Measurements from ENCODE around the gene CREG1. TPM values are rescaled to one million over a fixed set of nuclear protein-coding genes. Genes with fewer than 3 reads are reported as not detected.

Gene CREG1
- total RNA-seq, 1 donor from 2014 or later: 19.2 TPM

DNA sequence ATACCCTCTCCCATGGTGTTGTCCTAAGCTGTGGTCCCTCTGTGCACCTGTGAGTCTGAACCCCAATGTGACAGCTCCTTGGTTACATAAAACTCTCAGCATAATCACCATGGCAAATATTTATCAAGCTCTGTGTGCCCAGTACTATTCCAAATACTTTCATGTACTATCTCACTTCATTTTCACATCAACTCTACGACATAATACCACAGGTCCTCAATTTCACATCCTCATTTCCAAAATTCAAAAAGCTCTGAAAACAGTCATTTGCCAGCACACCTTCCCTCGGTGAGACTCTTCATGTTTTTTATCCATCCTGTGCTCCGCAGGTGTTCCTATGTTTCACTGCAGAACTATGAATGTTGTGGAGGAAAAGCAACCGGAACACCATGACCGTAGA, 12.4 kb upstream of the CREG1 start:
- Mint-ChIP-seq H3K4me1 (ENCODE audit: unreplicated experiment) (peaks cover 5% of the 10 kb centered on the region), H3K27me3 (ENCODE audit: unreplicated experiment) (peaks cover 11% of the 10 kb centered on the region), H3K36me3 (ENCODE audit: unreplicated experiment) (no peaks in the 10 kb centered on the region), H3K27ac (ENCODE audit: unreplicated experiment) (no peak overlapping the region), H3K4me3 (ENCODE audit: unreplicated experiment) (no peak overlapping the region), H3K9me3 (ENCODE audit: unreplicated experiment) (no peaks in the 10 kb centered on the region)
- TF ChIP-seq, protein P1, sequence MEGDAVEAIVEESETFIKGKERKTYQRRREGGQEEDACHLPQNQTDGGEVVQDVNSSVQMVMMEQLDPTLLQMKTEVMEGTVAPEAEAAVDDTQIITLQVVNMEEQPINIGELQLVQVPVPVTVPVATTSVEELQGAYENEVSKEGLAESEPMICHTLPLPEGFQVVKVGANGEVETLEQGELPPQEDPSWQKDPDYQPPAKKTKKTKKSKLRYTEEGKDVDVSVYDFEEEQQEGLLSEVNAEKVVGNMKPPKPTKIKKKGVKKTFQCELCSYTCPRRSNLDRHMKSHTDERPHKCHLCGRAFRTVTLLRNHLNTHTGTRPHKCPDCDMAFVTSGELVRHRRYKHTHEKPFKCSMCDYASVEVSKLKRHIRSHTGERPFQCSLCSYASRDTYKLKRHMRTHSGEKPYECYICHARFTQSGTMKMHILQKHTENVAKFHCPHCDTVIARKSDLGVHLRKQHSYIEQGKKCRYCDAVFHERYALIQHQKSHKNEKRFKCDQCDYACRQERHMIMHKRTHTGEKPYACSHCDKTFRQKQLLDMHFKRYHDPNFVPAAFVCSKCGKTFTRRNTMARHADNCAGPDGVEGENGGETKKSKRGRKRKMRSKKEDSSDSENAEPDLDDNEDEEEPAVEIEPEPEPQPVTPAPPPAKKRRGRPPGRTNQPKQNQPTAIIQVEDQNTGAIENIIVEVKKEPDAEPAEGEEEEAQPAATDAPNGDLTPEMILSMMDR (IDR thresholded peaks at IDR 0.05): no peak
- DNase-seq (ENCODE audit: extremely low spot score, unreplicated experiment): no peak

DNA sequence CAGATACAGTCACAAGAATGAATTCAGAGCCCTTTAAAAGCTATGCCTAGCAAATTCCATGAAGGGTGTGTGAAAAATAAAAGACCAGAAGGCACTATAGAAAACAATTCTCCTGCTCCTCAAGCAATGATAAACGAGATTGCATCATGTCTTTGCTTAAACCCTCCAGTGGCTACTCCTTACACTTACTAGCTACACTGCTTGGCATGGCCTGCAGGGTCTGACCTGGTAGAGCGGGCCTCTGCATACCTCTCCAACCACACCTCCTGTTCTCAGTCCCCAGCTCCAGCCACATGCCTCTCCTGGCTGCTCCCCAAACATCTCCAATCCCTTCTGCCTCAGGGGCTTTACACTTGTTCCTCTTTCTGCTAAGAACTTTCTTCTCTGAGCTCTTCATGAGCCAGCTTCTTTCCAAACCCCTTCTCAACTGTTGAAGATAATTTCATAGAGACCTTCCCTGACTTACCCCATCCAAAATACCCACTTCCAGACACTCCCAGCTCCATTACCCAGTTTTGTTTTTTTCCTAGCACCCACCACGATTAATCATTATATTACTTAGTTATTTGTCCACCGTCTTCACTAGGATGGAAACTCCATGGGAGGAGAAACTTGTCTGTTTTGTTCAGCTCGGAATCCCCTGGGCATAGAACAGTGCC, 11.2 kb upstream of the CREG1 start:
- Mint-ChIP-seq H3K27ac (ENCODE audit: unreplicated experiment) (no peak overlapping the region), H3K4me1 (ENCODE audit: unreplicated experiment) (peaks cover 5% of the 10 kb centered on the region), H3K27me3 (ENCODE audit: unreplicated experiment) (peaks cover 17% of the 10 kb centered on the region), H3K4me3 (ENCODE audit: unreplicated experiment) (no peak overlapping the region), H3K9me3 (ENCODE audit: unreplicated experiment) (no peaks in the 10 kb centered on the region), H3K36me3 (ENCODE audit: unreplicated experiment) (no peaks in the 10 kb centered on the region)
- TF ChIP-seq, protein P1 (IDR thresholded peaks at IDR 0.05): no peak
- DNase-seq (ENCODE audit: extremely low spot score, unreplicated experiment): no peak

DNA sequence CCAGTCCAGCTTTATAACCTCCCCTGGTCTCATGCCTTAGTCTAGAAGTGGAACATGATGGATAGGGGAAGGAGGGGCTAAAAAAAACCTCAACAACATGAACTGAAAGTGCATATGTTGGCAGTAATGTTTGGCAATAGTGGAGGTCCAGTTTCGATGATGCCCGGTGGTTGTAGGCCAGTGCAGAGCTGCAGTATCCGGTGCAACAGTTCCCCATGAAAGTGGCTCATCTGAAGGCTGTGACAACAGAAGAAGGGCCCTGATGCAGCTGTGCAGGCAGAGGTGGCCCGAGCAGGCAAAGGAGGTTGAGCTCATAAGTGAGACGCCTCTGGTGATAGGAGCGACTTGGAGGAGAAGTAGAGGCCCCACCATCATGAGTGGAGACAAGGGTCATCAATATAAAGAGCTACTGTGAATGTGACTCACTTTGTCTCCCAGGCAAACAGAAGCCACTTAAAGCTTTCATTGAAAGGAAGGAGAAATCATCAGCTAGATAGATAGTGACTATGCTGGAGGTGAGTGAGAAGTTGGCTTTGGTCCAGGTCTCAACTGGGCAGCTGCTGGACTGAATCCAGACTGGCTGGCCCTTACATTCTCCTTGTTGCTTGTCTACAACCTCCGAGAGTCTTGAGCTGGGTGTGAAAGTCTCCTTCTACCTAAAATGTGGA, 10.2 kb upstream of the CREG1 start:
- Mint-ChIP-seq H3K27ac (ENCODE audit: unreplicated experiment) (no peak overlapping the region), H3K4me1 (ENCODE audit: unreplicated experiment) (peaks cover 5% of the 10 kb centered on the region), H3K4me3 (ENCODE audit: unreplicated experiment) (no peak overlapping the region), H3K9me3 (ENCODE audit: unreplicated experiment) (no peaks in the 10 kb centered on the region), H3K27me3 (ENCODE audit: unreplicated experiment) (peaks cover 23% of the 10 kb centered on the region), H3K36me3 (ENCODE audit: unreplicated experiment) (no peaks in the 10 kb centered on the region)
- DNase-seq (ENCODE audit: extremely low spot score, unreplicated experiment): no peak
- TF ChIP-seq, protein P1 (IDR thresholded peaks at IDR 0.05): no peak

DNA sequence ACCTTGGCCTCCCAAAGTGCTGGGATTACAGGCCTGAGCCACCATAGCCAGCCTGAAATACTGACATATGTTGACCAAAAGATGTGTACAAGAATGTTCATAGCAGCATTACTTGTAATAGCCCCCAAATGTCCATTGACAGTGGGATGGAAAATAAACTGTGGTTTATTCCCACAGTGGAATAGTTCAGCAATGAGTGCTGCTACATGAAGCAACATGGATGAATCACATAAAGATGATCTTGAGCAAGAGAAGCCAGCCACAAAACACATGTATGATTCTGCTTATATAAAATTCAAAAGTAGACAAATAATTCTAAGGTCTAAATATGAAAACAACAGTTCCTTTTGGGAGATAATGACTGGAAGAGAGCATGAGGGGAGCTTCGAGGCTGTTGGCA, 9.1 kb upstream of the CREG1 start:
- no peak overlapping the region for H3K4me3 Mint-ChIP-seq (ENCODE audit: unreplicated experiment)
- H3K27me3 Mint-ChIP-seq (ENCODE audit: unreplicated experiment): peaks cover 25% of the 10 kb centered on the region
- DNase-seq (ENCODE audit: extremely low spot score, unreplicated experiment): no peak
- TF ChIP-seq, protein P1 (IDR thresholded peaks at IDR 0.05): no peak
- no peak overlapping the region for H3K27ac Mint-ChIP-seq (ENCODE audit: unreplicated experiment)
- no peaks in the 10 kb centered on the region for H3K9me3 Mint-ChIP-seq (ENCODE audit: unreplicated experiment)
- peaks cover 3% of the 10 kb centered on the region for H3K4me1 Mint-ChIP-seq (ENCODE audit: unreplicated experiment)
- no peaks in the 10 kb centered on the region for H3K36me3 Mint-ChIP-seq (ENCODE audit: unreplicated experiment)

DNA sequence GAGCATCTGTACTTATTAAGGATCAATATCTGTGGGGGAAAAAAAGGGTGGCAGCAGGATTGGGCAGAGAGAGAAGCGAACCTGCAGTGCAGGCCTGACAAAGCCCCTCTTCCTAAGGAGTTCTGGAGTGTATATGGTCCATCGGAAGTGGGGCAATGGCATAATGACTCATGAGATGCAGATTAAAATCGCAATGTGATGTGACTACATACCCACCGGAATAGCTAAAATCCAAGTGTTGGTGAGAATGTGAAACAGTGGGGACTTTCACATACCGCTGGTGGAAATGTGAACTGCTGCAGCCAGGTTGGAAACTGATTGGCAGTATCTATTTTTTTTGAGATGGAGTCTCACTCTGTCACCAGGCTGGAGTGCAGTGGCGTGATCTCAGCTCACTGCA, 8.2 kb upstream of the CREG1 start:
- H3K27me3 Mint-ChIP-seq (ENCODE audit: unreplicated experiment): peaks cover 22% of the 10 kb centered on the region
- H3K4me1 Mint-ChIP-seq (ENCODE audit: unreplicated experiment): peaks cover 3% of the 10 kb centered on the region
- H3K36me3 Mint-ChIP-seq (ENCODE audit: unreplicated experiment): no peaks in the 10 kb centered on the region
- TF ChIP-seq, protein P1 (IDR thresholded peaks at IDR 0.05): no peak
- DNase-seq (ENCODE audit: extremely low spot score, unreplicated experiment): no peak
- H3K9me3 Mint-ChIP-seq (ENCODE audit: unreplicated experiment): no peaks in the 10 kb centered on the region
- no peak overlapping the region for H3K27ac Mint-ChIP-seq (ENCODE audit: unreplicated experiment)
- H3K4me3 Mint-ChIP-seq (ENCODE audit: unreplicated experiment): no peak overlapping the region
